H1 (cell line): ENCODE data around the gene KAT5. TPM values are rescaled to one million over a fixed set of nuclear protein-coding genes. Genes with fewer than 3 reads are reported as not detected.
A peak's percentile ranks its signal among the peaks of the same experiment; 100 is the strongest.

ENCODE experiments used
- ASH2L ChIP-seq: fragments of 200-600, 300-600 bp; sonication (generic); IDR thresholded peaks from one replicate; pipeline ENCODE4 v1.7.1; 2017; ENCODE audit warnings: low read length
- BRCA1 ChIP-seq: IDR thresholded peaks from 2 replicates; pipeline ENCODE4 v1.6.1; 2012; ENCODE audit warnings: low read depth, low read length, improper control_type of control experiment
- CBX5 ChIP-seq: fragments of 300-800, 300-1000 bp; sonication (generic); IDR thresholded peaks from 2 replicates; pipeline ENCODE4 v1.7.1; 2016; ENCODE audit warnings: antibody characterized with exemption, low read length, low read depth
- CBX8 ChIP-seq: fragments of 300-800, 300-1000 bp; sonication (generic); IDR thresholded peaks from 2 replicates; pipeline ENCODE4 v1.7.1; 2016; ENCODE audit warnings: low read depth, low read length, borderline replicate concordance
- CHD2 ChIP-seq: IDR thresholded peaks from 2 replicates; pipeline ENCODE4 v1.6.1; 2012; ENCODE audit warnings: low read length, improper control_type of control experiment
- EP300 ChIP-seq, 2 experiments: IDR thresholded peaks; 1 replicate in 1 of 2; 2 replicates in 1 of 2; pipeline ENCODE4 v1.6.1; 2011 to 2012; ENCODE audit warnings: low read depth in 2 of 2, low read length in 2 of 2, mild to moderate bottlenecking in 2 of 2, borderline replicate concordance in 1 of 2, inconsistent platforms in 1 of 2, moderate library complexity in 1 of 2
- KDM5A ChIP-seq: fragments of 200-600 bp; IDR thresholded peaks from 2 replicates; pipeline ENCODE4 v1.7.1; 2012; ENCODE audit warnings: mild to moderate bottlenecking, low read length, inconsistent platforms, mixed read lengths
- MAFK ChIP-seq: IDR thresholded peaks from 2 replicates; pipeline ENCODE4 v1.6.1; 2012; ENCODE audit warnings: low read depth, mild to moderate bottlenecking, improper control_type of control experiment, low read length
- NANOG ChIP-seq: IDR thresholded peaks from 2 replicates; pipeline ENCODE4 v1.6.1; 2011; ENCODE audit warnings: low read length, low read depth, mild to moderate bottlenecking, inconsistent platforms; ENCODE audit not compliant: insufficient read depth, poor library complexity, severe bottlenecking
- NRF1 ChIP-seq: IDR thresholded peaks from 2 replicates; pipeline ENCODE4 v1.6.1; 2011; ENCODE audit warnings: mild to moderate bottlenecking, low read depth, low read length, improper control_type of control experiment
- POLR2AphosphoS5 ChIP-seq: IDR thresholded peaks from 2 replicates; pipeline ENCODE4 v1.6.1; 2011; ENCODE audit warnings: low read depth, low read length
- POU5F1 ChIP-seq: IDR thresholded peaks from 2 replicates; pipeline ENCODE4 v1.6.1; 2011; ENCODE audit warnings: low read depth, mild to moderate bottlenecking, low read length, moderate library complexity
- RAD21 ChIP-seq, 2 experiments: IDR thresholded peaks in 1 of 2; conservative IDR thresholded peaks in 1 of 2; 2 replicates each; pipeline ENCODE4 v1.6.1; 2011; ENCODE audit warnings: low read depth in 2 of 2, low read length in 2 of 2, improper control_type of control experiment in 1 of 2, inconsistent platforms in 1 of 2, mild to moderate bottlenecking in 1 of 2, moderate library complexity in 1 of 2
- SIN3A ChIP-seq, 2 experiments: IDR thresholded peaks in 1 of 2; conservative IDR thresholded peaks in 1 of 2; 2 replicates each; pipeline ENCODE4 v1.6.1; 2011 to 2012; ENCODE audit warnings: low read length in 2 of 2, improper control_type of control experiment in 1 of 2, low read depth in 1 of 2, mild to moderate bottlenecking in 1 of 2
- TCF12 ChIP-seq: IDR thresholded peaks from 2 replicates; pipeline ENCODE4 v1.6.1; 2011; ENCODE audit warnings: low read depth, mild to moderate bottlenecking, low read length
- polyA plus RNA-seq, 7 experiments: library from polyadenylated mRNA; depleted of rRNA in 3 of 7; stranded (reverse) in 5 of 7; unstranded in 2 of 7; fragments of >200 nt in 5 of 7; fragments of 200-250 nt in 2 of 7; gene quantifications; 1 replicate in 5 of 7; 2 replicates in 1 of 7; 4 replicates in 1 of 7; pipeline versions ENCODE4 v1.2.1 to v1.2.3, GENCODE V29; 2011 to 2013; ENCODE audit warnings: missing spikeins in 2 of 7, mixed read lengths in 2 of 7
- total RNA-seq: library from RNA; stranded (reverse); fragmentation: NEBNext Ultra II Directional; extraction: Animal tissue kit (Norgen Biotek cat#: 25700); gene quantifications from 2 replicates; pipeline ENCODE4 v1.2.1, GENCODE V29; 2021
- TF ChIP-seq, protein P1 (sequence below): IDR thresholded peaks from 2 replicates; pipeline ENCODE4 v1.6.1; 2011; ENCODE audit warnings: low read length, improper control_type of control experiment
- TF ChIP-seq, protein P2 (sequence below): IDR thresholded peaks from 2 replicates; pipeline ENCODE4 v1.6.1; 2012; ENCODE audit warnings: low read length, inconsistent platforms
- TF ChIP-seq, protein P3 (sequence below): IDR thresholded peaks from 2 replicates; pipeline ENCODE4 v1.6.1; 2011; ENCODE audit warnings: low read depth, mild to moderate bottlenecking, low read length; ENCODE audit not compliant: insufficient read depth
- TF ChIP-seq, protein P4 (sequence below): IDR thresholded peaks from 2 replicates; pipeline ENCODE4 v1.6.1; 2012; ENCODE audit warnings: inconsistent platforms

KAT5 gene
- total and polyA plus RNA-seq, 2 of the 8 experiments (the other 6 are each of a cell fraction or from before 2014, with no cell fraction given): 26.7 to 37.4 TPM

DNA sequence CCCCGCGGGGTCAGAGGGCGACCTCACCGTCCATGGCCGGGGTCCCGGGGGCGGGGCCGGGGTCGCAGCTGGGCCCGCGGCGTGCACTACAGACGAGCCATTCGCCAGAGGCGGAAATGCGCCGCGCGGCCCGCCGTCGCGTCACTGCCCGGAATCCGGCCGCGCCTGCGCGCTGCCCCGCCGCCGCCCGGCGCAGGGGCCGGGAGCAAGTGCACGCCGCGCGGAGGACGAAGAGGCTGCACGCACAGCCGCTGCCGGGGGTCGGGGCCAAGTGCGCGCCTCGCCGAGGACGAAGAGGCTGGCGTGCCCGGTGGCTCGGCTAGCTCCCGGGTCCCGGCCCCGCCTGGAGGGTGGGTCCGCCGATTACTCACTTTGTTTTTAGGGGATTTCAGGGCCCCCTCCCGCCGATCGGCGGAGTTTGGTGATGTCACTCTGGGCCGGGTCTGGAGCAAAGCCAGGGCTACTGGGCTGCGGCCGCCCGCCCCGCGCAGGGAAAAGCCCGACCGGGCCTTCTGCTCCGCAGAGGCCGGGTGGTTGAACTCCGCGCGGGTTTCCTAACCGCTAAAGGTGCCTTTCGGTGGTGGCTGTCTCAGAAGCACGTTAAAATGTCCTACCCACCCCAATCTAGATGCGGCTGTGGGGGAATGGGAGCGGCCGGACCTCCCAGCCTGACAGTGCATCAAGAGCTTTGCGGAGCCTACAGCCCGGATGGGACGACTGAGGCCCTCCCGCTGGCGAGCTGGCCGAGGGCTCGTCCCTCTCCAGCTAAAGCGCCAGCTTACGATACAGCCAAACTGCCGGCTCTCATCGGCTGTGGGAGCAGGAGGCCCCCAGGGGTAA, 49.0 kb upstream of the KAT5 start, which contains the start of gene RELA (continued):
- TF ChIP-seq ASH2L (peak; percentile 83), CBX5 (no peak), CBX8 (no peak), KDM5A (no peak), MAFK (no peak), TCF12 (no peak), SIN3A (conservative IDR thresholded peaks at IDR 0.05 in 1 of 2, IDR thresholded peaks at IDR 0.05 in 1 of 2; ENCODE audit: low read depth in 1 of 2, low read length in 2 of 2) (peak in 1 of 2 experiments; percentile 76; a peak in 2 of 4 replicates), NANOG (no peak), BRCA1 (no peak), NRF1 (peak; percentile 69), RAD21 (IDR thresholded peaks at IDR 0.05 in 1 of 2, conservative IDR thresholded peaks at IDR 0.05 in 1 of 2; ENCODE audit: low read depth in 2 of 2, low read length in 2 of 2) (no peak), POU5F1 (no peak), EP300 (IDR thresholded peaks at IDR 0.05; ENCODE audit: borderline replicate concordance in 1 of 2, low read depth in 2 of 2, low read length in 2 of 2) (peak in 1 of 2 experiments; percentile 66; a peak in 1 of 3 replicates), POLR2AphosphoS5 (no peak), CHD2 (no peak)
- TF ChIP-seq, protein P1, sequence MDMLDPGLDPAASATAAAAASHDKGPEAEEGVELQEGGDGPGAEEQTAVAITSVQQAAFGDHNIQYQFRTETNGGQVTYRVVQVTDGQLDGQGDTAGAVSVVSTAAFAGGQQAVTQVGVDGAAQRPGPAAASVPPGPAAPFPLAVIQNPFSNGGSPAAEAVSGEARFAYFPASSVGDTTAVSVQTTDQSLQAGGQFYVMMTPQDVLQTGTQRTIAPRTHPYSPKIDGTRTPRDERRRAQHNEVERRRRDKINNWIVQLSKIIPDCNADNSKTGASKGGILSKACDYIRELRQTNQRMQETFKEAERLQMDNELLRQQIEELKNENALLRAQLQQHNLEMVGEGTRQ: no peak
- TF ChIP-seq, protein P2, sequence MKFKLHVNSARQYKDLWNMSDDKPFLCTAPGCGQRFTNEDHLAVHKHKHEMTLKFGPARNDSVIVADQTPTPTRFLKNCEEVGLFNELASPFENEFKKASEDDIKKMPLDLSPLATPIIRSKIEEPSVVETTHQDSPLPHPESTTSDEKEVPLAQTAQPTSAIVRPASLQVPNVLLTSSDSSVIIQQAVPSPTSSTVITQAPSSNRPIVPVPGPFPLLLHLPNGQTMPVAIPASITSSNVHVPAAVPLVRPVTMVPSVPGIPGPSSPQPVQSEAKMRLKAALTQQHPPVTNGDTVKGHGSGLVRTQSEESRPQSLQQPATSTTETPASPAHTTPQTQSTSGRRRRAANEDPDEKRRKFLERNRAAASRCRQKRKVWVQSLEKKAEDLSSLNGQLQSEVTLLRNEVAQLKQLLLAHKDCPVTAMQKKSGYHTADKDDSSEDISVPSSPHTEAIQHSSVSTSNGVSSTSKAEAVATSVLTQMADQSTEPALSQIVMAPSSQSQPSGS: no peak; the same call in 1 of the 2 replicates
- TF ChIP-seq, protein P3, sequence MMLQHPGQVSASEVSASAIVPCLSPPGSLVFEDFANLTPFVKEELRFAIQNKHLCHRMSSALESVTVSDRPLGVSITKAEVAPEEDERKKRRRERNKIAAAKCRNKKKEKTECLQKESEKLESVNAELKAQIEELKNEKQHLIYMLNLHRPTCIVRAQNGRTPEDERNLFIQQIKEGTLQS: no peak
- TF ChIP-seq, protein P4, sequence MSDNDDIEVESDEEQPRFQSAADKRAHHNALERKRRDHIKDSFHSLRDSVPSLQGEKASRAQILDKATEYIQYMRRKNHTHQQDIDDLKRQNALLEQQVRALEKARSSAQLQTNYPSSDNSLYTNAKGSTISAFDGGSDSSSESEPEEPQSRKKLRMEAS: peak; percentile 74
